WTC11 (cell line): ENCODE data around the gene DNAJB8. TPM values are rescaled to one million over a fixed set of nuclear protein-coding genes. Genes with fewer than 3 reads are reported as not detected.

Experiments used
- ATAC-seq: fragments of 200-7000 bp; cut with Tn5 transposase; 2 replicates; pipeline ENCODE4 v1.10.0; 2021; ENCODE audit warnings: mild to moderate bottlenecking, moderate library complexity
- CTCF ChIA-PET: fragments of 300-600 bp; sonication (Branson Sonifier 250); formaldehyde crosslinking; loops from one replicate; lab custom pipeline; 2021; ENCODE audit warnings: antibody characterized with exemption; lab: Charles Lee
- POLR2A ChIA-PET: fragments of 350-600 bp; sonication (Branson Sonifier 250); formaldehyde crosslinking; loops from one replicate; lab custom pipeline; 2021; ENCODE audit warnings: antibody characterized with exemption; lab: Charles Lee
- DNase-seq: peaks from one replicate; pipeline ENCODE4 v3.0.0; 2021; ENCODE audit warnings: low spot score
- H3K27ac Mint-ChIP-seq: 2 replicates; pipeline ENCODE4 v1.8.0; 2021; ENCODE audit warnings: mixed read lengths
- H3K27me3 Mint-ChIP-seq: 2 replicates; pipeline ENCODE4 v1.8.0; 2021; ENCODE audit warnings: low read depth, mild to moderate bottlenecking, moderate library complexity, mixed read lengths
- H3K36me3 Mint-ChIP-seq: 2 replicates; pipeline ENCODE4 v1.8.0; 2021; ENCODE audit warnings: mixed read lengths
- H3K4me1 Mint-ChIP-seq: 2 replicates; pipeline ENCODE4 v1.8.0; 2022; ENCODE audit warnings: mixed read lengths
- H3K4me3 Mint-ChIP-seq: 2 replicates; pipeline ENCODE4 v1.8.0; 2021; ENCODE audit warnings: mild to moderate bottlenecking, moderate library complexity, mixed read lengths
- H3K9me3 Mint-ChIP-seq: 2 replicates; pipeline ENCODE4 v1.8.0; 2021; ENCODE audit warnings: mixed read lengths
- FOXK1 ChIP-seq: sonication (generic); formaldehyde crosslinking; IDR thresholded peaks from 2 replicates; pipeline ENCODE4 v1.8.0; 2022; ENCODE audit warnings: mild to moderate bottlenecking, moderate library complexity, missing genetic modification reagents
- HMGXB4 ChIP-seq: sonication (generic); formaldehyde crosslinking; IDR thresholded peaks from 2 replicates; pipeline ENCODE4 v1.8.1; 2023; ENCODE audit warnings: mild to moderate bottlenecking, moderate library complexity, missing genetic modification reagents
- IRF1 ChIP-seq: sonication (generic); formaldehyde crosslinking; IDR thresholded peaks from 2 replicates; pipeline ENCODE4 v1.8.0; 2023; ENCODE audit warnings: missing genetic modification reagents
- KAT7 ChIP-seq: sonication (generic); formaldehyde crosslinking; IDR thresholded peaks from 2 replicates; pipeline ENCODE4 v1.8.1; 2023; ENCODE audit warnings: missing genetic modification reagents, mild to moderate bottlenecking, borderline replicate concordance
- MAX ChIP-seq: sonication (generic); formaldehyde crosslinking; IDR thresholded peaks from 2 replicates; pipeline ENCODE4 v1.8.0; 2022; ENCODE audit warnings: mild to moderate bottlenecking, missing genetic modification reagents
- MXD4 ChIP-seq: fragments of 250-450 bp; sonication (Bioruptor Pico); IDR thresholded peaks from 2 replicates; pipeline ENCODE4 v1.8.0; 2021; ENCODE audit warnings: mild to moderate bottlenecking, moderate library complexity, borderline replicate concordance
- MYBL2 ChIP-seq: sonication (generic); formaldehyde crosslinking; IDR thresholded peaks from 2 replicates; pipeline ENCODE4 v1.8.1; 2023; ENCODE audit warnings: mild to moderate bottlenecking, moderate library complexity, missing genetic modification reagents
- ZBTB43 ChIP-seq: sonication (generic); formaldehyde crosslinking; IDR thresholded peaks from 2 replicates; pipeline ENCODE4 v1.8.1; 2023; ENCODE audit warnings: mild to moderate bottlenecking, missing genetic modification reagents
- ZNF416 ChIP-seq: fragments of 250-450 bp; sonication (Bioruptor Pico); IDR thresholded peaks from 2 replicates; pipeline ENCODE4 v1.9.0; 2021; ENCODE audit warnings: mild to moderate bottlenecking, inconsistent platforms
- ZNF532 ChIP-seq: fragments of 250-450 bp; sonication (Bioruptor Pico); IDR thresholded peaks from 2 replicates; pipeline ENCODE4 v1.9.0; 2021; ENCODE audit warnings: mild to moderate bottlenecking, borderline replicate concordance
- total RNA-seq: library from RNA; stranded (reverse); gene quantifications from 3 replicates; pipeline ENCODE4 v1.2.3, GENCODE V29; 2021
- TF ChIP-seq, protein P1 (sequence below): fragments of 250-450 bp; sonication (Bioruptor Pico); conservative IDR thresholded peaks from 2 replicates; pipeline ENCODE4 v1.9.0; 2021; ENCODE audit warnings: mild to moderate bottlenecking
- TF ChIP-seq, protein P2 (sequence below): fragments of 250-450 bp; sonication (Bioruptor Pico); IDR thresholded peaks from 2 replicates; pipeline ENCODE4 v1.9.0; 2021; ENCODE audit warnings: moderate library complexity, mild to moderate bottlenecking, inconsistent platforms, borderline replicate concordance
- TF ChIP-seq, protein P3 (sequence below): sonication (generic); formaldehyde crosslinking; IDR thresholded peaks from 2 replicates; pipeline ENCODE4 v1.8.1; 2023; ENCODE audit warnings: mild to moderate bottlenecking, missing genetic modification reagents

Gene DNAJB8
- total RNA-seq, 1 experiment from 2014 or later = not detected

GRCh38 chr3:128480278-128480677 lies 13.6 kb upstream of the DNAJB8 start:
- Mint-ChIP-seq H3K4me1 (peaks cover 49% of the 10 kb centered on the region), H3K27me3 (peaks cover 100% of the 10 kb centered on the region), H3K36me3 (no peaks in the 10 kb centered on the region; the same call in 1 of the 2 replicates), H3K27ac (no peak overlapping the region), H3K4me3 (no peak overlapping the region), H3K9me3 (no peaks in the 10 kb centered on the region)
- POLR2A ChIA-PET = interaction anchor here (0.8 kb wide), 1 partner anchor 9 kb away, joined by 3 read pairs; no protein-coding TSS in a partner anchor
- no peak for ATAC-seq
- CTCF ChIA-PET = interaction anchor here (0.8 to 6.6 kb wide), 6 partner anchors 16 to 111 kb away, joined by 3 to 45 read pairs (median 13); no protein-coding TSS in a partner anchor
- TF ChIP-seq MYBL2 = no peak
- TF ChIP-seq IRF1 (CRISPR knock-in tag) = no peak
- TF ChIP-seq HMGXB4 (CRISPR knock-in tag) = no peak
- TF ChIP-seq FOXK1 (CRISPR knock-in tag) = no peak
- TF ChIP-seq, protein P1, sequence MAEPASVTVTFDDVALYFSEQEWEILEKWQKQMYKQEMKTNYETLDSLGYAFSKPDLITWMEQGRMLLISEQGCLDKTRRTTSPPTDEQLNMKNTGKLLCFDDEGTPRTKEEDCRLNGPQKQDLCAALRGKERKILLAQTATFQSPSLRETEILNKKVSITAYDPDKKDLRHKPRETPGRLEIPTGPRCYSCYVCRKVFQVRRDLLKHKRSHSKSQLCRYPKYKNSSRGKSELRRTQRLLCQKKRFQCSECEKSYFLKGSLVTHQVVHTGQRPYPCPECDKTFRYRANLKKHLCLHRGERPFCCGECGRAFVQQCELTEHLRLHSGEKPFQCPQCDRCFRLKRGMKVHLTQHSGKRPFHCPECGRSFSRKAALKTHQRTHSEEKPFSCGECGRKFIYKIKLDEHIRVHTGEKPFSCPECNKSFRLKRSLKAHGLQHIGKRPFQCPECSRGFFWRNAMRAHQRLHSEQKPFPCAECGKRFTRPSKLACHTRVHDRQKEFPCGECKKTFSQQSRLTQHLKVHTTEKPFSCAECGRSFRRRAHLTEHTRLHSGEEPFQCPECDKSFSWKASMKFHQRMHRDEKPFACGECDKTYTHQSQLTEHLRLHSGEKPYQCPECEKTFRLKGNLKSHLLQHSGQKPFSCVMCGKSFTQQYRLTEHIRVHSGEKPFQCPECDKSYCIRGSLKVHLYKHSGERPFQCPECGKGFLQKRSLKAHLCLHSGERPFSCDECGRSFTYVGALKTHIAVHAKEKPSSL (CRISPR knock-in tag) = no peak
- no peak for DNase-seq

GRCh38 chr3:128479558-128480086 lies 12.9 kb upstream of the DNAJB8 start:
- ChIA-PET POLR2A (interaction anchor here (0.8 kb wide), 1 partner anchor 9 kb away, joined by 3 read pairs; no protein-coding TSS in a partner anchor), CTCF (interaction anchor here (0.8 to 6.6 kb wide), 3 partner anchors 17 to 111 kb away, joined by 3 to 45 read pairs (median 22); no protein-coding TSS in a partner anchor)
- TF ChIP-seq MAX (CRISPR knock-in tag) = no peak
- TF ChIP-seq, protein P2, sequence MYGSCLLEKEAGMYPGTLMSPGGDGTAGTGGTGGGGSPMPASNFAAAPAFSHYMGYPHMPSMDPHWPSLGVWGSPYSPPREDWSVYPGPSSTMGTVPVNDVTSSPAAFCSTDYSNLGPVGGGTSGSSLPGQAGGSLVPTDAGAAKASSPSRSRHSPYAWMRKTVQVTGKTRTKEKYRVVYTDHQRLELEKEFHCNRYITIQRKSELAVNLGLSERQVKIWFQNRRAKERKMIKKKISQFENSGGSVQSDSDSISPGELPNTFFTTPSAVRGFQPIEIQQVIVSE = no peak
- Mint-ChIP-seq H3K27ac (no peak overlapping the region), H3K27me3 (peaks cover 100% of the 10 kb centered on the region), H3K4me3 (no peak overlapping the region), H3K36me3 (no peaks in the 10 kb centered on the region), H3K9me3 (no peaks in the 10 kb centered on the region), H3K4me1 (peaks cover 49% of the 10 kb centered on the region)
- DNase-seq (no peak), ATAC-seq (no peak)

- POLR2A ChIA-PET = no interaction called here
- H3K27me3 Mint-ChIP-seq = peaks cover 100% of the 10 kb centered on the region
- no peak overlapping the region; the same call in 1 of the 2 replicates for H3K27ac Mint-ChIP-seq
- ATAC-seq = no peak
- no peak overlapping the region for H3K4me3 Mint-ChIP-seq
- TF ChIP-seq, protein P3, sequence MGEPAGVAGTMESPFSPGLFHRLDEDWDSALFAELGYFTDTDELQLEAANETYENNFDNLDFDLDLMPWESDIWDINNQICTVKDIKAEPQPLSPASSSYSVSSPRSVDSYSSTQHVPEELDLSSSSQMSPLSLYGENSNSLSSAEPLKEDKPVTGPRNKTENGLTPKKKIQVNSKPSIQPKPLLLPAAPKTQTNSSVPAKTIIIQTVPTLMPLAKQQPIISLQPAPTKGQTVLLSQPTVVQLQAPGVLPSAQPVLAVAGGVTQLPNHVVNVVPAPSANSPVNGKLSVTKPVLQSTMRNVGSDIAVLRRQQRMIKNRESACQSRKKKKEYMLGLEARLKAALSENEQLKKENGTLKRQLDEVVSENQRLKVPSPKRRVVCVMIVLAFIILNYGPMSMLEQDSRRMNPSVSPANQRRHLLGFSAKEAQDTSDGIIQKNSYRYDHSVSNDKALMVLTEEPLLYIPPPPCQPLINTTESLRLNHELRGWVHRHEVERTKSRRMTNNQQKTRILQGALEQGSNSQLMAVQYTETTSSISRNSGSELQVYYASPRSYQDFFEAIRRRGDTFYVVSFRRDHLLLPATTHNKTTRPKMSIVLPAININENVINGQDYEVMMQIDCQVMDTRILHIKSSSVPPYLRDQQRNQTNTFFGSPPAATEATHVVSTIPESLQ (CRISPR knock-in tag) = no peak
- no peak for TF ChIP-seq ZNF416 (CRISPR knock-in tag)
- no peak for TF ChIP-seq MXD4 (CRISPR knock-in tag)
- no peak for TF ChIP-seq KAT7 (CRISPR knock-in tag)
- no peak for TF ChIP-seq ZNF532 (CRISPR knock-in tag)
- no peak for TF ChIP-seq ZBTB43 (CRISPR knock-in tag)
- no peaks in the 10 kb centered on the region for H3K9me3 Mint-ChIP-seq
- peaks cover 49% of the 10 kb centered on the region for H3K4me1 Mint-ChIP-seq
- DNase-seq = no peak
- CTCF ChIA-PET = interaction anchor here (5.1 kb wide), 1 partner anchor 40 kb away, joined by 22 read pairs; no protein-coding TSS in a partner anchor
- H3K36me3 Mint-ChIP-seq = no peaks in the 10 kb centered on the region
Observed at GRCh38 chr3:128478576-128479506, 12.2 kb upstream of the DNAJB8 start.
